Sigmoid colon (tissue), 7 donors: ENCODE data around the gene ARHGAP42. TPM values are rescaled to one million over a fixed set of nuclear protein-coding genes. Genes with fewer than 3 reads are reported as not detected.

Experiments
- DNase-seq: peaks from one replicate; pipeline ENCODE4 v3.0.0-alpha.2; 2019
- H3K27ac ChIP-seq, 4 donors: fragments of 200-600 bp; sonication (generic); one replicate each; pipeline ENCODE4 v1.5.1; 2016 to 2019; ENCODE audit warnings: mild to moderate bottlenecking in 1 of 4
- H3K27me3 ChIP-seq, 3 donors: fragments of 200-600 bp; sonication (generic); one replicate each; pipeline ENCODE4 v1.5.1; 2019; ENCODE audit warnings: mild to moderate bottlenecking in 1 of 3
- H3K36me3 ChIP-seq, 4 donors: fragments of 200-600 bp; sonication (generic); one replicate each; pipeline ENCODE4 v1.5.1; 2016 to 2019
- H3K4me1 ChIP-seq, 4 donors: fragments of 200-600 bp; sonication (generic); one replicate each; pipeline ENCODE4 v1.5.1; 2017 to 2019
- H3K4me3 ChIP-seq, 4 donors: fragments of 200-600 bp; sonication (generic); one replicate each; pipeline ENCODE4 v1.5.1; 2017 to 2019; ENCODE audit warnings: mild to moderate bottlenecking in 2 of 4, moderate library complexity in 1 of 4
- H3K9me3 ChIP-seq, 4 donors: fragments of 200-600 bp in 3 of 4; sonication (generic) in 3 of 4; one replicate each; pipeline versions ENCODE4 v1.5.1 to v1.6.1; 2013 to 2019
- CTCF ChIP-seq, 4 experiments: fragments of 450-650 bp in 3 of 4; fragments of 200-600 bp in 1 of 4; IDR thresholded peaks; one replicate each; pipeline ENCODE4 v1.5.1; 2016 to 2019; ENCODE audit warnings: antibody characterized with exemption in 4 of 4, mild to moderate bottlenecking in 3 of 4, moderate library complexity in 2 of 4
- EP300 ChIP-seq, 4 donors: sonication (generic); formaldehyde crosslinking; IDR thresholded peaks; one replicate each; pipeline ENCODE4 v1.6.1; 2017; ENCODE audit warnings: antibody characterized with exemption in 4 of 4
- POLR2A ChIP-seq, 2 donors: fragments of 450-650 bp; IDR thresholded peaks; one replicate each; pipeline ENCODE4 v1.6.1; 2016; ENCODE audit warnings: antibody characterized with exemption in 2 of 2, mild to moderate bottlenecking in 2 of 2, moderate library complexity in 2 of 2
- POLR2AphosphoS5 ChIP-seq, 4 donors: sonication (generic); formaldehyde crosslinking; IDR thresholded peaks; one replicate each; pipeline ENCODE4 v1.6.1; 2017; ENCODE audit warnings: antibody characterized with exemption in 4 of 4
- whole genome bisulfite sequencing, 2 donors: extraction: QIAGEN DNeasy Blood & Tissue Kit; methylation state at CpG; one replicate each; pipeline ENCODE4 v1.1.7; 2013; 5-methylcytosine and 5-hydroxymethylcytosine counted together
- intact Hi-C: fragments of 100-400 bp; cut with DNase I; formaldehyde crosslinking; loops from one replicate; pipeline ENCODE4 v1.15.1; 2023
- polyA plus RNA-seq, 3 donors: library from polyadenylated mRNA; stranded (reverse); fragments of 200-250 nt; gene quantifications; one replicate each; pipeline ENCODE4 v1.2.3, GENCODE V29; 2013
- total RNA-seq, 4 donors: library from RNA; depleted of rRNA; stranded (reverse); fragments of >200 nt; gene quantifications; one replicate each; pipeline ENCODE4 v1.1.0, GENCODE V29; 2016
- donor health status: healthy with polysubstance abuse.
- donor health status: Bipolar disorder and iron deficiency.
- donor health status: healthy.

ARHGAP42 gene
- total and polyA plus RNA-seq, 7 donors: 4.2 to 16.9 (median 6.4) TPM

- Histone ChIP-seq H3K9me3 (no peaks in the 10 kb centered on the region), H3K4me1 (peaks cover 0 to 5% (median 0%) of the 10 kb centered on the region in 4 donors), H3K36me3 (no peaks in the 10 kb centered on the region), H3K27ac (no peak overlapping the region), H3K27me3 (no peaks in the 10 kb centered on the region), H3K4me3 (no peak overlapping the region)
- WGBS, 2 donors: 88 to 93% methylated on average over 3 of the region's 3 CpGs
- DNase-seq: no peak
- intact Hi-C loops: no loop called here
- no peak for TF ChIP-seq CTCF (IDR thresholded peaks at IDR 0.05)
- no peak for TF ChIP-seq POLR2A (IDR thresholded peaks at IDR 0.05)
- no peak for TF ChIP-seq POLR2AphosphoS5 (IDR thresholded peaks at IDR 0.05)
- TF ChIP-seq EP300 (IDR thresholded peaks at IDR 0.05): no peak
These were observed 114.3 kb downstream of the ARHGAP42 start for GRCh38 chr11:100801225-100801999.

- Histone ChIP-seq H3K4me1 (peaks cover 0 to 5% (median 0%) of the 10 kb centered on the region in 4 donors), H3K9me3 (no peaks in the 10 kb centered on the region), H3K36me3 (no peaks in the 10 kb centered on the region), H3K27me3 (no peaks in the 10 kb centered on the region), H3K4me3 (no peak overlapping the region), H3K27ac (no peak overlapping the region)
- no peak for DNase-seq
- intact Hi-C loops: no loop called here
- TF ChIP-seq POLR2AphosphoS5 (IDR thresholded peaks at IDR 0.05) (no peak), POLR2A (IDR thresholded peaks at IDR 0.05) (no peak), CTCF (IDR thresholded peaks at IDR 0.05) (no peak), EP300 (IDR thresholded peaks at IDR 0.05) (no peak)
- WGBS, 2 donors: 93 to 97% methylated on average over 1 of the region's 1 CpG
These were observed 118.6 kb downstream of the ARHGAP42 start for GRCh38 chr11:100805506-100806199.

GRCh38 chr11:100806296-100806695 lies 119.2 kb downstream of the ARHGAP42 start:
- Histone ChIP-seq H3K27me3 (no peaks in the 10 kb centered on the region), H3K4me1 (peaks cover 0 to 5% (median 0%) of the 10 kb centered on the region in 4 donors), H3K36me3 (no peaks in the 10 kb centered on the region), H3K9me3 (no peaks in the 10 kb centered on the region), H3K4me3 (no peak overlapping the region), H3K27ac (no peak overlapping the region)
- WGBS, 2 donors: 88 to 96% methylated on average over 5 of the region's 5 CpGs
- intact Hi-C loops: no loop called here
- no peak for TF ChIP-seq EP300 (IDR thresholded peaks at IDR 0.05)
- TF ChIP-seq CTCF (IDR thresholded peaks at IDR 0.05): no peak
- TF ChIP-seq POLR2AphosphoS5 (IDR thresholded peaks at IDR 0.05): no peak
- no peak for DNase-seq

GRCh38 chr11:100808904-100809491 lies 121.9 kb downstream of the ARHGAP42 start:
- DNase-seq: no peak
- H3K4me3 ChIP-seq: no peak overlapping the region
- no peak for TF ChIP-seq CTCF (IDR thresholded peaks at IDR 0.05)
- no peak for TF ChIP-seq POLR2AphosphoS5 (IDR thresholded peaks at IDR 0.05)
- no peak for TF ChIP-seq EP300 (IDR thresholded peaks at IDR 0.05)
- TF ChIP-seq POLR2A (IDR thresholded peaks at IDR 0.05): no peak
- H3K27me3 ChIP-seq: no peaks in the 10 kb centered on the region
- intact Hi-C loops: no loop called here
- peaks cover 0 to 5% (median 0%) of the 10 kb centered on the region in 4 donors for H3K4me1 ChIP-seq
- H3K36me3 ChIP-seq: no peaks in the 10 kb centered on the region
- no peaks in the 10 kb centered on the region for H3K9me3 ChIP-seq
- no peak overlapping the region for H3K27ac ChIP-seq
- WGBS, 2 donors: 88% methylated on average over 3 of the region's 3 CpGs
